ENCODE results near the gene KRT33A. TPM values are rescaled to one million over a fixed set of nuclear protein-coding genes. Genes with fewer than 3 reads are reported as not detected.

The KRT33A gene
- total RNA-seq, 4 donors from 2014 or later = 0.21 to 2.7 (median 1.9) TPM; not detected in 1

DNA sequence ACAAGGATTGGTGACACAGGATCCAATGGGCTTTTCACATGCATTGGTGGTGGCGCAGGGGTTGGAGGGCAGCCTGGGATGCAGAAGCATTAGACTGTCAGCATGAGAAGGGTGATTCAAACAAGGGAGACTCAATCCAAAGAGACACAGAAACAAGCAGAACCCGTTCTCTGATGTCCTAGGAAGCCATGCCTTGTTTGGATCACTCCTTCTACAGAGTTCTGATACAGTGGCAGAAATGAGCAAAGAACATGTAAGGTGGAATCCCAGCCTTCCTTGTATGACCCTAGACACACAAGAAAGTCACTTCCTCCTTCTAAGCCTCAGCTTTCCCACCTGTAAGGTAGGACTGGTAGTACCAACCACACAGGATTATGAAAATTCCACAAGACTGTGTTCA lies 13.3 kb upstream of the KRT33A start:
- H3K27me3 ChIP-seq = no peaks in the 10 kb centered on the region
- H3K9me3 ChIP-seq = no peaks in the 10 kb centered on the region
- H3K27ac ChIP-seq = no peak overlapping the region
- no peaks in the 10 kb centered on the region for H3K36me3 ChIP-seq
- peaks cover 0 to 25% (median 9%) of the 10 kb centered on the region in 3 donors for H3K4me1 ChIP-seq
- DNase-seq = no peak
- intact Hi-C loops (cut with DNase I) = no loop called here
- TF ChIP-seq, protein P1, sequence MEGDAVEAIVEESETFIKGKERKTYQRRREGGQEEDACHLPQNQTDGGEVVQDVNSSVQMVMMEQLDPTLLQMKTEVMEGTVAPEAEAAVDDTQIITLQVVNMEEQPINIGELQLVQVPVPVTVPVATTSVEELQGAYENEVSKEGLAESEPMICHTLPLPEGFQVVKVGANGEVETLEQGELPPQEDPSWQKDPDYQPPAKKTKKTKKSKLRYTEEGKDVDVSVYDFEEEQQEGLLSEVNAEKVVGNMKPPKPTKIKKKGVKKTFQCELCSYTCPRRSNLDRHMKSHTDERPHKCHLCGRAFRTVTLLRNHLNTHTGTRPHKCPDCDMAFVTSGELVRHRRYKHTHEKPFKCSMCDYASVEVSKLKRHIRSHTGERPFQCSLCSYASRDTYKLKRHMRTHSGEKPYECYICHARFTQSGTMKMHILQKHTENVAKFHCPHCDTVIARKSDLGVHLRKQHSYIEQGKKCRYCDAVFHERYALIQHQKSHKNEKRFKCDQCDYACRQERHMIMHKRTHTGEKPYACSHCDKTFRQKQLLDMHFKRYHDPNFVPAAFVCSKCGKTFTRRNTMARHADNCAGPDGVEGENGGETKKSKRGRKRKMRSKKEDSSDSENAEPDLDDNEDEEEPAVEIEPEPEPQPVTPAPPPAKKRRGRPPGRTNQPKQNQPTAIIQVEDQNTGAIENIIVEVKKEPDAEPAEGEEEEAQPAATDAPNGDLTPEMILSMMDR (IDR thresholded peaks at IDR 0.05) = no peak
- no peak for TF ChIP-seq POLR2A (IDR thresholded peaks at IDR 0.05)
- WGBS, 2 donors = 86 to 90% methylated on average over 1 to 2 of the region's 2 CpGs
- no peak overlapping the region for H3K4me3 ChIP-seq

GRCh38 chr17:41360296-41360995 lies 9.8 kb upstream of the KRT33A start:
- WGBS, 2 donors = 78 to 80% methylated on average over 5 of the region's 5 CpGs
- intact Hi-C loops (cut with DNase I) = no loop called here
- Histone ChIP-seq H3K4me1 (peaks cover 0 to 11% (median 0%) of the 10 kb centered on the region in 3 donors), H3K9me3 (no peaks in the 10 kb centered on the region), H3K27me3 (no peaks in the 10 kb centered on the region), H3K36me3 (no peaks in the 10 kb centered on the region), H3K27ac (no peak overlapping the region), H3K4me3 (no peak overlapping the region)
- no peak for TF ChIP-seq POLR2A (IDR thresholded peaks at IDR 0.05)
- TF ChIP-seq, protein P1 (IDR thresholded peaks at IDR 0.05) = no peak
- no peak for DNase-seq

DNA sequence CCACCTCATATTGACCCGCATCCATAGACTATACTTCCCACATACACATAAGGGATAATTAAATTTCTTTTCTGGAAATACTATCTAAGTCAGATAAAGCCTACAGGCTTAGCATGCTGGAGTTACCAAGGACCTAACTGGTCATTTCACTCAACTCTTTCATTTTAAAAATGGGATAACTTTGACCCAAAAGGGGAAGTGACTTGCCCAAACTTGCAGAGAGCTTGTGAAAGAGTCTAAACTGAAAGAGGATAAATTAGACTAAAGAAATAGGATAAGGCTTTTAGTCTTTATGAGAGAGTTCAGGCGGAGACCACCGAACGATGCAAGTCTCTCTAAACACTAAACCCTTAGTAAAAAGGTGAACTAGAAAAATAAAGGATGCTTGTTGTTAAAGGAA lies 3.9 kb upstream of the KRT33A start:
- no peak for DNase-seq
- H3K36me3 ChIP-seq = no peaks in the 10 kb centered on the region
- 59 to 69% methylated on average over 4 of the region's 4 CpGs for WGBS, 2 donors
- no peak overlapping the region for H3K27ac ChIP-seq
- no peak for TF ChIP-seq POLR2A (IDR thresholded peaks at IDR 0.05)
- TF ChIP-seq, protein P1 (IDR thresholded peaks at IDR 0.05) = no peak
- peaks cover 0 to 29% (median 0%) of the 10 kb centered on the region in 3 donors for H3K4me1 ChIP-seq
- H3K9me3 ChIP-seq = no peaks in the 10 kb centered on the region
- H3K27me3 ChIP-seq = no peaks in the 10 kb centered on the region
- no peak overlapping the region for H3K4me3 ChIP-seq
- intact Hi-C loops (cut with DNase I) = no loop called here

- Histone ChIP-seq H3K9me3 (no peaks in the 10 kb centered on the region), H3K27ac (no peak overlapping the region), H3K4me3 (no peak overlapping the region), H3K4me1 (peaks cover 0 to 47% (median 7%) of the 10 kb centered on the region in 3 donors), H3K36me3 (no peaks in the 10 kb centered on the region), H3K27me3 (no peaks in the 10 kb centered on the region)
- no peak for DNase-seq
- TF ChIP-seq POLR2A (IDR thresholded peaks at IDR 0.05) = no peak
- TF ChIP-seq, protein P1 (IDR thresholded peaks at IDR 0.05) = no peak
- WGBS, 2 donors = 54 to 58% methylated on average over 7 of the region's 7 CpGs
- intact Hi-C loops (cut with DNase I) = no loop called here
Observed at GRCh38 chr17:41352597-41353366, 2.2 kb upstream of the KRT33A start.

DNA sequence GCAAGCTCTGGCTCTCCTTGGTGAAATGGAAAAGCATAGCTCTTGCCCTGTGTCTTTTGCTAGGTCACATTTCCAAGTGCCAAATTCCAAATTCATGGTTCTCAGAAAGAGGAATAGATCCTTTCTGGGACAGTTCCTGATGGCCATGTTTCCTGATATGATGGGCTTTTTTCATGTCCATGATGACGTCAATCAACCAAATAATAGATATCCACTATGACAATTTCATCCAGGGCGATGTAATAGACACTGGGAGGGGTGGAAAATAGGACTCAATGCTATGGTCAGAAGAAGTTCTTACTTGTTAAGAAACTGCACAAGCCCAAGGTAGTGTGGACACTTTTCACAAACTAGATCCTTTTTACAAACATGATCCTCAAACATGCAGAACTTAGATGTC lies 549 bp upstream of the KRT33A start:
- Histone ChIP-seq H3K27me3 (no peaks in the 10 kb centered on the region), H3K4me3 (no peak overlapping the region), H3K36me3 (no peaks in the 10 kb centered on the region), H3K4me1 (peaks cover 6 to 63% (median 18%) of the 10 kb centered on the region in 3 donors), H3K9me3 (no peaks in the 10 kb centered on the region), H3K27ac (no peak overlapping the region)
- intact Hi-C loops (cut with DNase I) = no loop called here
- 94 to 95% methylated on average over 2 of the region's 2 CpGs for WGBS, 2 donors
- TF ChIP-seq, protein P1 (IDR thresholded peaks at IDR 0.05) = no peak
- TF ChIP-seq POLR2A (IDR thresholded peaks at IDR 0.05) = no peak
- DNase-seq = no peak
